Tibial artery (tissue), 4 donors: Measurements from ENCODE around the gene SP2.

ENCODE experiments used
- DNase-seq, 2 donors: peaks; one replicate each; pipeline ENCODE4 v3.0.0-alpha.2; 2019
- H3K27ac ChIP-seq, 2 donors: fragments of 200-600 bp; sonication (generic) in 1 of 2; 1 replicate in 1 of 2; 2 replicates in 1 of 2; pipeline ENCODE4 v1.5.1; 2018 to 2019; ENCODE audit warnings: mild to moderate bottlenecking in 1 of 2
- H3K27me3 ChIP-seq, 2 donors: fragments of 200-600 bp; sonication (generic) in 1 of 2; one replicate each; pipeline versions ENCODE4 v1.5.1 to v1.6.0; 2016 to 2019
- H3K36me3 ChIP-seq, 3 donors: fragments of 200-600 bp; sonication (generic) in 2 of 3; one replicate each; pipeline ENCODE4 v1.5.1; 2016 to 2019; ENCODE audit warnings: mild to moderate bottlenecking in 2 of 3
- H3K4me1 ChIP-seq, 4 donors: fragments of 200-600 bp; sonication (generic) in 2 of 4; 1 replicate in 3 of 4; 2 replicates in 1 of 4; pipeline ENCODE4 v1.5.1; 2016 to 2019
- H3K4me3 ChIP-seq, 2 donors: fragments of 200-600 bp; sonication (generic) in 1 of 2; 1 replicate in 1 of 2; 2 replicates in 1 of 2; pipeline ENCODE4 v1.5.1; 2018 to 2019; ENCODE audit warnings: mild to moderate bottlenecking in 2 of 2
- H3K9me3 ChIP-seq, 3 donors: fragments of 200-600 bp; sonication (generic) in 1 of 3; one replicate each; pipeline ENCODE4 v1.5.1; 2016 to 2019
- intact Hi-C: fragments of 100-400 bp; cut with DNase I; formaldehyde crosslinking; loops from one replicate; pipeline ENCODE4 v1.15.0; 2023; ENCODE audit warnings: low total_unique reads
- TF ChIP-seq, protein P1 (sequence below), 2 experiments: fragments of 200-600 bp in 1 of 2; fragments of 450-650 bp in 1 of 2; IDR thresholded peaks; one replicate each; pipeline ENCODE4 v1.5.1; 2017 to 2019; ENCODE audit warnings: antibody characterized with exemption in 2 of 2, mild to moderate bottlenecking in 1 of 2, moderate library complexity in 1 of 2

The SP2 gene

GRCh38 chr17:47950448-47950847 is 54.4 kb downstream of the SP2 start:
- no peak for DNase-seq
- Histone ChIP-seq H3K36me3 (peaks cover 0 to 26% (median 0%) of the 10 kb centered on the region in 3 donors), H3K27ac (no peak overlapping the region), H3K4me1 (peaks cover 0 to 25% (median 13%) of the 10 kb centered on the region in 4 donors), H3K4me3 (no peak overlapping the region), H3K27me3 (no peaks in the 10 kb centered on the region), H3K9me3 (no peaks in the 10 kb centered on the region)
- intact Hi-C loops = no loop called here
- TF ChIP-seq, protein P1, sequence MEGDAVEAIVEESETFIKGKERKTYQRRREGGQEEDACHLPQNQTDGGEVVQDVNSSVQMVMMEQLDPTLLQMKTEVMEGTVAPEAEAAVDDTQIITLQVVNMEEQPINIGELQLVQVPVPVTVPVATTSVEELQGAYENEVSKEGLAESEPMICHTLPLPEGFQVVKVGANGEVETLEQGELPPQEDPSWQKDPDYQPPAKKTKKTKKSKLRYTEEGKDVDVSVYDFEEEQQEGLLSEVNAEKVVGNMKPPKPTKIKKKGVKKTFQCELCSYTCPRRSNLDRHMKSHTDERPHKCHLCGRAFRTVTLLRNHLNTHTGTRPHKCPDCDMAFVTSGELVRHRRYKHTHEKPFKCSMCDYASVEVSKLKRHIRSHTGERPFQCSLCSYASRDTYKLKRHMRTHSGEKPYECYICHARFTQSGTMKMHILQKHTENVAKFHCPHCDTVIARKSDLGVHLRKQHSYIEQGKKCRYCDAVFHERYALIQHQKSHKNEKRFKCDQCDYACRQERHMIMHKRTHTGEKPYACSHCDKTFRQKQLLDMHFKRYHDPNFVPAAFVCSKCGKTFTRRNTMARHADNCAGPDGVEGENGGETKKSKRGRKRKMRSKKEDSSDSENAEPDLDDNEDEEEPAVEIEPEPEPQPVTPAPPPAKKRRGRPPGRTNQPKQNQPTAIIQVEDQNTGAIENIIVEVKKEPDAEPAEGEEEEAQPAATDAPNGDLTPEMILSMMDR (IDR thresholded peaks at IDR 0.05) = no peak

DNA sequence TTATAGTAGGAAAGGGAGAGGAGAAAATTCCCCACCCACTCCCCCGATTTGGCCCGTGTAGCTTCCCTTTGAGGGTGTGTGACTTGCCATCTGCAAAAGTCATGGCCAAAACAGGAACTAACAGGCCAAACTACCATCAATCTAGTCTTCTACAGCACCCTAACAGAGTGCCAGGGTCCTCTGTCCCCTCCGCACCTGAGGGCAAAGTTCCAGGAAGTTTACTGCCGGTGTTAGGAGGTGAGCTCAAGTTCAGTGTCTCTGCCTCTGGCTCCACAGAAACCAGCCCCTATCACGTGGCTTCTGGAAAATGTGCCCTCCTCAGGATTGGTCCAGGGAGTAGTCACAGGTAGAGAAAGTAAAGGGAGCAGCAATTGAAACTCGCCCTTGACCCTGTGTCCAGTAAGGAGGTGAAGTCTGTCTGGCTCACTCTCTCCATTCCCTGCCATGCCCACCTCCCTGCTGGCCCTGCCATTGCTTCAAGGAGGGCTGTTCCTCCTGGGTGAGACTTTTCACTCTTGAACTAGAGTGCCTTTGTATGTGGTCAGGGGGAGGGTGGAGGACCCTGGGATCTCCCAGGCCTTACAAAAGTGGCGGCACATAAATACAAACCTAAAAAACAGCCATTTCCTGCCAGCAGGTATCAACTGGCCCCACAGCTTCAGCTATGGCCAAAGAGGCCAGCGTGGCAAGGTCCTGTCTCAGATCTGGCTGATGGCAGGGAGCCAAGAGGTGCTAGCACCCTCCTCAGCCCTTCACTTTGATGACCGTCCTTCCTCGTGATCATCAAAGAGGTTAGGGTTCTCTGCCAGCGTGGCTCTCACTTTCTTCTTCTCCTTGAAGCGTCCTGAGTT is 56.4 kb downstream of the SP2 start:
- no peaks in the 10 kb centered on the region for H3K27me3 ChIP-seq
- H3K36me3 ChIP-seq = peaks cover 0 to 12% (median 0%) of the 10 kb centered on the region in 3 donors
- DNase-seq = no peak
- H3K27ac ChIP-seq = no peak overlapping the region
- TF ChIP-seq, protein P1 (IDR thresholded peaks at IDR 0.05) = no peak
- H3K9me3 ChIP-seq = no peaks in the 10 kb centered on the region
- H3K4me3 ChIP-seq = no peak overlapping the region
- intact Hi-C loops = no loop called here
- H3K4me1 ChIP-seq = peaks cover 0 to 24% (median 9%) of the 10 kb centered on the region in 4 donors

- H3K27me3 ChIP-seq = no peaks in the 10 kb centered on the region
- no peak for DNase-seq
- H3K36me3 ChIP-seq = peaks cover 0 to 12% (median 0%) of the 10 kb centered on the region in 3 donors
- intact Hi-C loops = no loop called here
- H3K4me3 ChIP-seq = no peak overlapping the region
- no peak overlapping the region for H3K27ac ChIP-seq
- H3K4me1 ChIP-seq = peaks cover 0 to 19% (median 7%) of the 10 kb centered on the region in 4 donors
- H3K9me3 ChIP-seq = no peaks in the 10 kb centered on the region
- TF ChIP-seq, protein P1 (IDR thresholded peaks at IDR 0.05) = no peak
Measured at GRCh38 chr17:47953909-47954308, 57.9 kb downstream of the SP2 start.

DNA sequence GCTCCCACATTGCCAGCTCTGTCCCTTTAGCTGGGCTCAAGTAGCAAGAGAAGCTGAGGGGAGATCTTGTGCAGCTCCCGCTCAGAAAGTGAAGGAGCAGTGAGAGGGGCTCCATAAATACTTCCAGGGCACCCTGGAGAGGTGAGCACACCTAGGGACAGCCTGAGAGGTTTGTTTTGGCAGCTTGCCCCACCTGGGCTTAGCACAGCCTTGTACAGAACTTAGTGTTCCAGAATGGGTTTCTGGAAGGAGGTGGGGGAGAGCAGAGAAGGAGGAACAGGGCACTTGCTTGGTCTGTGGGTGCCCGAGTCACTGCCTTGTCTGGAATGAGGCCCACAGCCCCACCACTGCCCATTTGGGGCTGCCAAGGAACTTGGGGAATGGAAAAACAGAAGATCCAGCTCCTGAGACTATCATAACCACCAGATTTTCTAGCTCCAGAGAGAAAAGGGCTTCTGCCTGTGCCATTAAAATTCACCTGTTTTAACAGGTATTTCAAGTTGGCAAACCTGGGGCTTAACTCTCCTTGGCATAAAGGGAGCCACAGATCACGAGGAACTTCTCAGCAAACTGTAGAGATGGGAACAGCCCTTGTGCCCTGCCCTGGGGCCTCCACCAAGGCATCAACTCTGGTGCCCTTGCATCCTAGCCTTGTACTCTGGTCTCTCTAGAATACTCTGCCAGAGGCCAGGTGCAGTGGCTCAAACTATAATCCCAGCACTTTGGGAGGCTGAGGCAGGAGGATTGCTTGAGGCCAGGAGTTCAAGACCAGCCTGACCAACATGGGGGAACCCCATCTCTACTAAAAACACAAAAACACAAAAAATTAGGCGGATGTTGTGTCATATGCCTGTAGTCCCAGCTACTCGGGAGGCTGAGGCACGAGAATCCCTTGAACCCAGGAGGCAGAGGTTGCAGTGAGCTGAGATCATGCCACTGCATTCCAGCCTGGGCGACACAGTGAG is 59.7 kb downstream of the SP2 start:
- DNase-seq = no peak
- TF ChIP-seq, protein P1 (IDR thresholded peaks at IDR 0.05) = no peak
- H3K4me3 ChIP-seq = no peak overlapping the region

GRCh38 chr17:47956791-47957590 is 61.0 kb downstream of the SP2 start:
- TF ChIP-seq, protein P1 (IDR thresholded peaks at IDR 0.05) = no peak
- peaks cover 0 to 7% (median 0%) of the 10 kb centered on the region in 3 donors for H3K36me3 ChIP-seq
- intact Hi-C loops = no loop called here
- no peak overlapping the region for H3K27ac ChIP-seq
- no peak for DNase-seq
- H3K4me3 ChIP-seq = no peak overlapping the region
- no peaks in the 10 kb centered on the region for H3K27me3 ChIP-seq
- H3K4me1 ChIP-seq = peaks cover 0 to 5% (median 0%) of the 10 kb centered on the region in 4 donors
- no peaks in the 10 kb centered on the region for H3K9me3 ChIP-seq

More for the DNA sequence above, 59.7 kb downstream of the SP2 start:
- intact Hi-C loops = no loop called here
- Histone ChIP-seq H3K36me3 (peaks cover 0 to 12% (median 0%) of the 10 kb centered on the region in 3 donors), H3K9me3 (no peaks in the 10 kb centered on the region), H3K4me1 (peaks cover 0 to 5% (median 0%) of the 10 kb centered on the region in 4 donors), H3K27ac (no peak overlapping the region), H3K27me3 (no peaks in the 10 kb centered on the region)
